PFSK-1 (cell line): ENCODE results near the gene SEMA3C.

Experiments
- FOXP2 ChIP-seq: optimal IDR thresholded peaks from 2 replicates; pipeline ENCODE3; 2011; ENCODE audit warnings: borderline replicate concordance, control low read depth, inconsistent platforms; ENCODE audit not compliant: insufficient read depth; ENCODE audit errors: extremely low read length, extremely low read depth
- POLR2AphosphoS5 ChIP-seq: IDR thresholded peaks from 2 replicates; pipeline ENCODE4 v1.6.1; 2012; ENCODE audit warnings: low read depth, mild to moderate bottlenecking, control low read depth, low read length, moderate library complexity
- TF ChIP-seq, protein P1 (sequence below), 2 experiments: IDR thresholded peaks; 2 replicates each; pipeline versions ENCODE4 v1.6.1 to v1.8.0; 2011 to 2012; ENCODE audit warnings: low read depth in 2 of 2, low read length in 2 of 2, control low read depth in 1 of 2, inconsistent platforms in 1 of 2, mild to moderate bottlenecking in 1 of 2, moderate library complexity in 1 of 2; ENCODE audit not compliant: insufficient read depth in 1 of 2

DNA sequence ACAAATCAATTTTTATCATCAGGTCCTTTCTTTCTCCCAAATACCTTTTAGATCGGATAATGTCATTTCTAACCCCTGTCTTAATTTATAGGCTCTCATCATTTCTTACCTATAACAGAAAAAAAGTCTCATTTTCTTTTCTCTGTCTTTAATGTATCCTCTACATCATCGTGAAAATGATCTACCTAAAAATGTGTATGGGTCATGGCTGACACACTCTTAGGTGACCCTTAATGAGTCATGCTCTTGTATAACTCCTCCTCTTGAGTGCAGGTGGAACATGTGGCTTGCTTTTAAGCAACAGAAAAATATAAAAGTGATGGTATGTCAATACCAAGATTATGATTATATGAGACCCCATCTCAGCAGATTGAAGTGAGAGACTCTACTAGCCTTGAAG is 139.4 kb downstream of the SEMA3C start:
- TF ChIP-seq POLR2AphosphoS5 (no peak), FOXP2 (no peak)
- TF ChIP-seq, protein P1, sequence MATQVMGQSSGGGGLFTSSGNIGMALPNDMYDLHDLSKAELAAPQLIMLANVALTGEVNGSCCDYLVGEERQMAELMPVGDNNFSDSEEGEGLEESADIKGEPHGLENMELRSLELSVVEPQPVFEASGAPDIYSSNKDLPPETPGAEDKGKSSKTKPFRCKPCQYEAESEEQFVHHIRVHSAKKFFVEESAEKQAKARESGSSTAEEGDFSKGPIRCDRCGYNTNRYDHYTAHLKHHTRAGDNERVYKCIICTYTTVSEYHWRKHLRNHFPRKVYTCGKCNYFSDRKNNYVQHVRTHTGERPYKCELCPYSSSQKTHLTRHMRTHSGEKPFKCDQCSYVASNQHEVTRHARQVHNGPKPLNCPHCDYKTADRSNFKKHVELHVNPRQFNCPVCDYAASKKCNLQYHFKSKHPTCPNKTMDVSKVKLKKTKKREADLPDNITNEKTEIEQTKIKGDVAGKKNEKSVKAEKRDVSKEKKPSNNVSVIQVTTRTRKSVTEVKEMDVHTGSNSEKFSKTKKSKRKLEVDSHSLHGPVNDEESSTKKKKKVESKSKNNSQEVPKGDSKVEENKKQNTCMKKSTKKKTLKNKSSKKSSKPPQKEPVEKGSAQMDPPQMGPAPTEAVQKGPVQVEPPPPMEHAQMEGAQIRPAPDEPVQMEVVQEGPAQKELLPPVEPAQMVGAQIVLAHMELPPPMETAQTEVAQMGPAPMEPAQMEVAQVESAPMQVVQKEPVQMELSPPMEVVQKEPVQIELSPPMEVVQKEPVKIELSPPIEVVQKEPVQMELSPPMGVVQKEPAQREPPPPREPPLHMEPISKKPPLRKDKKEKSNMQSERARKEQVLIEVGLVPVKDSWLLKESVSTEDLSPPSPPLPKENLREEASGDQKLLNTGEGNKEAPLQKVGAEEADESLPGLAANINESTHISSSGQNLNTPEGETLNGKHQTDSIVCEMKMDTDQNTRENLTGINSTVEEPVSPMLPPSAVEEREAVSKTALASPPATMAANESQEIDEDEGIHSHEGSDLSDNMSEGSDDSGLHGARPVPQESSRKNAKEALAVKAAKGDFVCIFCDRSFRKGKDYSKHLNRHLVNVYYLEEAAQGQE (IDR thresholded peaks at IDR 0.05; ENCODE audit: insufficient read depth in 1 of 2, low read depth in 2 of 2, low read length in 2 of 2) = no peak
